H9 (cell line): ENCODE results near the gene CENPVL3. TPM values are rescaled to one million over a fixed set of nuclear protein-coding genes. Genes with fewer than 3 reads are reported as not detected.

ENCODE experiments used
- DNase-seq: peaks from one replicate; pipeline ENCODE4 v3.0.0-alpha.2; 2017
- H2AFZ ChIP-seq: one replicate; pipeline ENCODE4 v1.6.1; 2013; ENCODE audit warnings: mild to moderate bottlenecking, low read length, control low read depth, moderate library complexity
- H2AK5ac ChIP-seq: 2 replicates; pipeline ENCODE4 v1.6.1; 2013; ENCODE audit warnings: low read length, control low read depth, mixed read lengths; ENCODE audit not compliant: insufficient read length
- H2BK120ac ChIP-seq: one replicate; pipeline ENCODE4 v1.6.1; 2013; ENCODE audit warnings: low read depth, mild to moderate bottlenecking, low read length, control low read depth, inconsistent platforms; ENCODE audit not compliant: poor library complexity, severe bottlenecking
- H2BK12ac ChIP-seq: 2 replicates; pipeline ENCODE4 v1.6.1; 2013; ENCODE audit warnings: low read length, control low read depth, mixed read lengths, low read depth; ENCODE audit not compliant: insufficient read length
- H2BK15ac ChIP-seq: 2 replicates; pipeline ENCODE4 v1.6.1; 2013; ENCODE audit warnings: low read depth, low read length, control low read depth
- H2BK20ac ChIP-seq: one replicate; pipeline ENCODE4 v1.6.1; 2013; ENCODE audit warnings: low read depth, mild to moderate bottlenecking, low read length, control low read depth, inconsistent platforms; ENCODE audit not compliant: poor library complexity, severe bottlenecking
- H2BK5ac ChIP-seq: 2 replicates; pipeline ENCODE4 v1.6.1; 2013; ENCODE audit warnings: low read length, control low read depth, mixed read lengths; ENCODE audit not compliant: insufficient read length
- H3K14ac ChIP-seq: 2 replicates; pipeline ENCODE4 v1.6.1; 2013; ENCODE audit warnings: low read length, control low read depth; ENCODE audit not compliant: insufficient read depth
- H3K18ac ChIP-seq: 2 replicates; pipeline ENCODE4 v1.6.1; 2013; ENCODE audit warnings: low read depth, mild to moderate bottlenecking, mixed read lengths, low read length, control low read depth; ENCODE audit not compliant: insufficient read length
- H3K23ac ChIP-seq: 2 replicates; pipeline ENCODE4 v1.6.1; 2013; ENCODE audit warnings: low read length, control low read depth, mixed read lengths, low read depth; ENCODE audit not compliant: insufficient read length
- H3K23me2 ChIP-seq: 2 replicates; pipeline ENCODE4 v1.6.1; 2013; ENCODE audit warnings: low read depth, mild to moderate bottlenecking, mixed read lengths, low read length, control low read depth; ENCODE audit not compliant: insufficient read length, poor library complexity, severe bottlenecking
- H3K27ac ChIP-seq: 2 replicates; pipeline ENCODE4 v1.5.1; 2013; ENCODE audit warnings: low read length, control low read depth, mixed read lengths, low read depth; ENCODE audit not compliant: insufficient read length
- H3K27me3 ChIP-seq: 2 replicates; pipeline ENCODE4 v1.6.1; 2013; ENCODE audit warnings: low read length, control low read depth, inconsistent platforms; ENCODE audit not compliant: insufficient read depth
- H3K4ac ChIP-seq: 2 replicates; pipeline ENCODE4 v1.6.1; 2013; ENCODE audit warnings: low read depth, mild to moderate bottlenecking, control low read depth, inconsistent platforms, low read length, moderate library complexity
- H3K4me1 ChIP-seq: 2 replicates; pipeline ENCODE4 v1.6.1; 2013; ENCODE audit warnings: low read length, control low read depth, inconsistent platforms; ENCODE audit not compliant: insufficient read depth
- H3K4me2 ChIP-seq: 2 replicates; pipeline ENCODE4 v1.6.1; 2013; ENCODE audit warnings: low read length, control low read depth, mixed read lengths; ENCODE audit not compliant: insufficient read length, insufficient read depth
- H3K56ac ChIP-seq: 2 replicates; pipeline ENCODE4 v1.6.1; 2013; ENCODE audit warnings: low read depth, mild to moderate bottlenecking, mixed read lengths, low read length, control low read depth; ENCODE audit not compliant: insufficient read length
- H3K79me1 ChIP-seq: 2 replicates; pipeline ENCODE4 v1.6.1; 2013; ENCODE audit warnings: low read depth, mild to moderate bottlenecking, moderate library complexity, low read length, control low read depth, inconsistent platforms; ENCODE audit not compliant: insufficient read depth, poor library complexity, severe bottlenecking
- H3K79me2 ChIP-seq: 2 replicates; pipeline ENCODE4 v1.6.1; 2013; ENCODE audit warnings: low read length, control low read depth, inconsistent platforms; ENCODE audit not compliant: insufficient read depth
- H3K9ac ChIP-seq: 2 replicates; pipeline ENCODE4 v1.6.1; 2013; ENCODE audit warnings: low read length, control low read depth, mixed read lengths; ENCODE audit not compliant: insufficient read length; ENCODE audit errors: extremely low read depth
- H3K9me3 ChIP-seq: one replicate; pipeline ENCODE4 v1.6.1; 2013; ENCODE audit warnings: low read depth, low read length, inconsistent platforms; ENCODE audit not compliant: control insufficient read depth
- H3T11ph ChIP-seq: one replicate; pipeline ENCODE4 v1.6.1; 2013; ENCODE audit warnings: mild to moderate bottlenecking, low read length, control low read depth, inconsistent platforms
- H4K20me1 ChIP-seq: one replicate; pipeline ENCODE4 v1.6.1; 2013; ENCODE audit not compliant: control insufficient read depth, insufficient read length, insufficient read depth
- H4K5ac ChIP-seq: 2 replicates; pipeline ENCODE4 v1.6.1; 2013; ENCODE audit warnings: low read depth, mild to moderate bottlenecking, mixed read lengths, low read length, control low read depth; ENCODE audit not compliant: insufficient read length
- H4K8ac ChIP-seq: replicated peaks from 2 replicates; pipeline ENCODE4 v1.6.1; 2013; ENCODE audit warnings: low read length, control low read depth, mixed read lengths, low read depth; ENCODE audit not compliant: insufficient read length
- H4K91ac ChIP-seq: 2 replicates; pipeline ENCODE4 v1.6.1; 2013; ENCODE audit warnings: low read depth, mild to moderate bottlenecking, moderate library complexity, mixed read lengths, low read length, control low read depth; ENCODE audit not compliant: insufficient read length
- H3K27ac Mint-ChIP-seq, 3 experiments: 2 replicates in 2 of 3; 3 replicates in 1 of 3; pipeline ENCODE4 v1.8.0; 2020 to 2021; ENCODE audit warnings: mixed read lengths in 3 of 3, mild to moderate bottlenecking in 1 of 3, moderate library complexity in 1 of 3
- H3K27me3 Mint-ChIP-seq: 2 replicates; pipeline ENCODE4 v1.8.0; 2021; ENCODE audit warnings: low read depth, mild to moderate bottlenecking, moderate library complexity, mixed read lengths
- H3K36me3 Mint-ChIP-seq, 3 experiments: 2 replicates in 2 of 3; 3 replicates in 1 of 3; pipeline ENCODE4 v1.8.0; 2020 to 2021; ENCODE audit warnings: low read depth in 3 of 3, mixed read lengths in 3 of 3; ENCODE audit not compliant: insufficient read depth in 1 of 3
- H3K4me1 Mint-ChIP-seq, 2 experiments: 2 replicates each; pipeline ENCODE4 v1.8.0; 2020; ENCODE audit warnings: mixed read lengths in 2 of 2
- H3K4me3 Mint-ChIP-seq, 2 experiments: 2 replicates in 1 of 2; 3 replicates in 1 of 2; pipeline ENCODE4 v1.8.0; 2020 to 2021; ENCODE audit warnings: mild to moderate bottlenecking in 2 of 2, mixed read lengths in 2 of 2, moderate library complexity in 1 of 2
- H3K9me3 Mint-ChIP-seq, 2 experiments: 2 replicates in 1 of 2; 3 replicates in 1 of 2; pipeline ENCODE4 v1.8.0; 2020; ENCODE audit warnings: mild to moderate bottlenecking in 2 of 2, mixed read lengths in 2 of 2, moderate library complexity in 1 of 2
- CTCF ChIP-seq: fragments of 200-600 bp; sonication (generic); conservative IDR thresholded peaks from 3 replicates; pipeline ENCODE4 v1.8.0; 2021; ENCODE audit warnings: antibody characterized with exemption, mild to moderate bottlenecking
- WGBS: extraction: QIAGEN DNeasy Blood & Tissue Kit; methylation state at CpG from one replicate; pipeline ENCODE4 v1.1.7; 2013; ENCODE audit warnings: missing lambda C conversion rate, low lambda C conversion rate, mixed read lengths; ENCODE audit not compliant: insufficient read length; ENCODE audit errors: extremely low coverage; 5-methylcytosine and 5-hydroxymethylcytosine counted together
- total RNA-seq: library from RNA; stranded (reverse); gene quantifications from 2 replicates; pipeline ENCODE4 v1.2.1, GENCODE V29; 2021

The CENPVL3 gene
- total RNA-seq, 1 experiment from 2014 or later = 3.3 TPM

- no peak overlapping the region for H3K4ac ChIP-seq
- H3K9ac ChIP-seq = no peak overlapping the region
- H3K14ac ChIP-seq = no peak overlapping the region
- H3K36me3 Mint-ChIP-seq = no peaks in the 10 kb centered on the region
- no peak overlapping the region for H3K27ac ChIP-seq
- no peaks in the 10 kb centered on the region for H3K79me2 ChIP-seq
- no peaks in the 10 kb centered on the region for H3K23me2 ChIP-seq
- H3K79me1 ChIP-seq = no peaks in the 10 kb centered on the region
- H4K8ac ChIP-seq = no peak overlapping the region
- DNase-seq = no peak
- H4K5ac ChIP-seq = no peak overlapping the region
- no CpG with 5 or more reads among the region's 3 CpGs for WGBS
- no peak overlapping the region for H2AK5ac ChIP-seq
- H2BK12ac ChIP-seq = no peak overlapping the region
- H3K27me3 ChIP-seq = no peaks in the 10 kb centered on the region
- no peaks in the 10 kb centered on the region for H4K20me1 ChIP-seq
- H3K56ac ChIP-seq = no peak overlapping the region
- H3K23ac ChIP-seq = no peak overlapping the region
- H2BK20ac ChIP-seq = no peak overlapping the region
- no peak overlapping the region for H2BK15ac ChIP-seq
- no peak overlapping the region for H2AFZ ChIP-seq
- no peak overlapping the region for H3K4me2 ChIP-seq
- no peak for TF ChIP-seq CTCF
- no peak overlapping the region for H3T11ph ChIP-seq
- H3K18ac ChIP-seq = no peak overlapping the region
- no peak overlapping the region for H2BK120ac ChIP-seq
- H3K9me3 ChIP-seq = peaks cover 28% of the 10 kb centered on the region
- H4K91ac ChIP-seq = no peak overlapping the region
- H3K27ac Mint-ChIP-seq = no peak overlapping the region
- H3K4me1 Mint-ChIP-seq = peaks cover 4 to 5% of the 10 kb centered on the region in 2 experiments; a peak in 3 of 4 replicates
- no peaks in the 10 kb centered on the region for H3K4me1 ChIP-seq
- no peak overlapping the region for H2BK5ac ChIP-seq
- H3K4me3 Mint-ChIP-seq = no peak overlapping the region
- no peaks in the 10 kb centered on the region for H3K27me3 Mint-ChIP-seq
- H3K9me3 Mint-ChIP-seq = peaks cover 61 to 65% of the 10 kb centered on the region in 2 experiments
Measured at GRCh38 chrX:51568586-51568985, 50.1 kb downstream of the CENPVL3 start.

Other genes with a start within 250 kb of the CENPVL3 start
- 23.6 and 25.7 TPM in 2 replicates for gene NUDT11, start 122.3 kb downstream of the CENPVL3 start, total RNA-seq
- 2.8 TPM in 2 replicates for gene CENPVL2, start 63.9 kb upstream of the CENPVL3 start, total RNA-seq
- 2.8 TPM in 2 replicates for gene CENPVL1, start 91.6 kb upstream of the CENPVL3 start, total RNA-seq
- 51.0 and 53.2 TPM in 2 replicates for gene GSPT2, start 124.5 kb upstream of the CENPVL3 start, total RNA-seq